Measurements from ENCODE around the gene PHF23.

Gene PHF23

DNA sequence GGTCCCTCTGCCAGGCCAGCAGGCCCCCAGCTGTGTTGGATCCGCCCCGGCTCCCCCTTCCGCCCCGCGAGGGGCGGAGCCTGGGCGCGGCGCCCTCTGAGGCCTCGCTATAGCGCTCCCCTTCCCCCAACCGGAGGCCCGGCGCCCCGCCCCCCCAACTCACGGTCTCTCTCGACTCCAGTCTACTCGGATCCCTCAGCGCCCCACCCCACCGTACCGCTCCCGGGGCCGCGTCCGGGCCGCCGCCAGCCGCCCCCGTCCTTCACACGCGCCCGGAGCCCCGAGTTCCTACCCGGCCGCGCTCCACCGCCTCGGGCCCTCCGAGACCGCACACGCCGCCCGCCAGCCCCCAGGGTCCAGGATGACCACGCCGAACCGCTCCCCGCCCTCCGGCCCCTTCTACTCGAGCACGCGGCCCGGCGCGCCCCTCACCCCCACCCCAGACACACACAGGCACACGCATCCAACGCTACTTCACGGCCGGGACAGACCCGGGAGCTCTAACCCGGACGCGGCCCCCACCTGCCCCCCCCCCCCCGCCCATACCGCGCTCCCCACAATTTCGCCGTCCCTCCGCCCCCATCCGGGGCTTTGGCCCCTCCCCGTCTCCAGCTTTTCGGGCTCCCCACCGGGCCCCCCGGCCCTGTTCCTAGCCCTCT, 1.4 kb downstream of the PHF23 start:
- peak; percentile 68 for DNase-seq (ENCODE audit: low spot score)

DNA sequence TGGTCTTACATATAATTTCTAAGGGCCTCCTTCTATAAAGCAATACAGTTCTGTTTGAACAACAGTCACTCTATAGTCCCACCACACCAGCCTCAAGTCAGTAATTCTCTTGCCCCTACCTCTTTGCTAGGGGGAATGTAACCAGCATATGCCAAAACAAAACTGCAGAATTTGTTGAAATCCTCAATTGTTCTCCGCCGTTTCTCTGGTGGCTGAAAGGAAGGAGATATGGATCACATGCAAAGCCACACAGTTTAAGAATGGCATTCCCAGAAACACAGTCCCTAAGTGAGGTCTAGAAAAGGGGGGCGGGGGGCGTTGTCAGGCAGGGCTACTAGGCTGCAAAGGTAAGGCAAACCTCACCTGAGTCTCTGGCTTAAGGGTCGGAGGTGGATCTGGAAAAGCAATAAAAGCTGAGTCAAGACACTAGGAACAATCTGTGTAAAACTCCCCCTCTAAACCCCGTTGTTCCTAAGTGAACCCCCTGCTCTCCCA, 1.9 kb downstream of the PHF23 start:
- DNase-seq (ENCODE audit: low spot score) = no peak

DNA sequence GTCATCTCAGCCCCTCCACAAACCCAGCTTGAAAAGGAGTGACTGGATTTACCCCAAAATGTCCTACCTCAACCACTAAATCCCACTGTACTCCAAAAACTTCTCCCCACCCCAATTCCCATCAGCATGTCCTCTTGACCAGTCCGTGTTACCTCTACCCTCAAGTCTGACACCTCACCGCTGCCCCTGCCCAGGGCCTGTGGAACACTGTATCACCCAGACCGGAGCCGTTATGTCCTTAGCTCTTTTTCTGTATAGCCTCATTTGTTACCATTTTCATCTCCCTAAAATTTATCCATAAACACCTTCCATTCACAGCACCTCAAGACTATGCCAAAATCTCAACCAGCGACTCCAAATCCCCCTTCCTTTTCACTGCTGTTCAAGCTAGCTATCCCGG, 2.4 kb downstream of the PHF23 start:
- DNase-seq (ENCODE audit: low spot score) = no peak

DNA sequence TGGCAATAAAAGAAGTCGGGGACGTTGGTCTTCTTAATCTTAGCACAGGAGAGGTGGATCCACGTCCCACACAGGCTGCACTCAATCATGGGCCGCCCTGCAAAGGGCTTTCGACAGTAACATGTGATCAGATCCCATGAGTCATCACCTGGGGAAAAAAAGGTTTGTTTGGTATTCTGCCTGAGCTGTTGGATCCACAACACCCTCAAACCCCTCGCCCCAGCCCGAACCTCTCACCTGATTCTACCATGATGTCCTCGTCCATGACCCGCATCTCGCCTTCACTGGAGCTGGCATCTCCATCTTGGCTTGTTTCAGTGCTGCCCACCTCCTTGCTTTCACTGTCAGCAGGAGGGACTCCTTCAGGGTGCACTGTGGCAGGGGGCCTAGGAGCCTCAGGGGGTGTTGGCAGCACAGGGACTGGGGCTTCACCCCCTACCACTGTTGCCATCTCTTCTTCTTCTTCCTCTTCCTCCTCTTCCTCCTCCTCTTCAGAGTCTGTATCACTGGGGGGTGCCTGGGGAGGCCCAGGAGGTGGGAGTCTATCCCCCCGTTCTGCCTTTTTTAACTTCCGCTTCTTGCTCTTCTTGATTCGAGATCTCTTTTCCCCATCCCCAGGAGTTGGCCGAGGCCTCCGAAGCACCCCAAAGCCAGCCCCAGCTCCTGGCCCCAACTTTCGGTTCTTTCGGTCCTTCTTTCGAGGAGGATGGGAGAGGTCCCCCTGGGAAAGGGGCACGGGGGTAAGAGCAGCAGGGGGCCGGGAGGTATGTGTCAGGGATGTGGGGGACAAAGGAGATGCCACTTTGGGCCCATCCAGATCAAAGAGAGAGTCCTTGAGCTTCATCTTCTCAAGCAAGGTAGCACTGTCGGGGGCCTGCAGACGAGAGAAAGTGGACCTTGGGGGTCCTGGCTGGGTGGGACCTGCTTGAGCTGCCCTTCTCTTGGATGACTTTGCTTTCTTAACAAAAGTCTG, 3.3 kb downstream of the PHF23 start:
- peak; percentile 51 for DNase-seq (ENCODE audit: low spot score)

DNA sequence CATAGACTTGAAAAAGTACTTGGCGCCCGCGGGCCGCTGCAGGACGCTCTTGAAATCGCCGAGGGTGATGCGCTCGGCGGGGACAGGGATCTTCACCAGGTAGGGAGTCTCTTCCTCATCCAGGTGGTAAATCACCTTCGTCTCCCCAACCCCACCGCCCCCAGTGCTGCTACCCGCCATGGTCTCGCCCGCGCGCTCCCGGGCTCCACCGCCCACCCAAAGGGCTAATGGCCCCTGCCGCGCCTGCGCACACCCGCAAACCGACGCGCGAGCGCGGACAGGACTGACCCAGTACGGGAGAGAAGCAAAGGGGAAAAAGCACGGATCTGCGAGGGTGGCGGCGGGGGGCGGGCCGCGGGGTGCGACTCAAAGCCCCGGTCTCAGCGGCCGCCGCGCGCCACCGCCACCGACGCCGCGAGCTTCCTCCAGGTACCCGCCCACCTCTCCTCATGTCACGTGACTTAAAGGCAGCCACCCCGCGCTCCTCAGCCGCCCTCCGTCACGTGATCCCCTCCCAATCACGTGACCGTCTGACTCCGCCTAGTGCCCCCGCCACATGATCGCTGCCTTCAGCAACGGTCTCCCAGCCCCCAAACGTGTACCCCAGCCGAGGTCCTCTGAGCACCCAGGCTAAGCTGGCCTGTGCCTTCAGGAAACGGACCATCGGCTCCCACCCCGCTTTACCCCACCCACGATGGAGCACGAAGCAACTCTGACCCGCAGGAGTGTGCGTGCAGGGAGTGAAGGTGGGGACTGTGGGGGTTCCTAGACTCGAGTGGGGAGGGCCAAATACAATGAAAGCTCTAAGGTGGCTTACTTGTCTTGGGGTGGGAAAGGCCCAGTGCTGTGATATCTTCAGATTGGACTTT, 4.9 kb downstream of the PHF23 start, which contains the start of gene DVL2:
Gene DVL2 (minus strand): TSS at position 435 of the 869 bp plus-strand sequence. CDS start 255 bp downstream, at position 180.
- peak; percentile 93 for DNase-seq (ENCODE audit: low spot score)

DNA sequence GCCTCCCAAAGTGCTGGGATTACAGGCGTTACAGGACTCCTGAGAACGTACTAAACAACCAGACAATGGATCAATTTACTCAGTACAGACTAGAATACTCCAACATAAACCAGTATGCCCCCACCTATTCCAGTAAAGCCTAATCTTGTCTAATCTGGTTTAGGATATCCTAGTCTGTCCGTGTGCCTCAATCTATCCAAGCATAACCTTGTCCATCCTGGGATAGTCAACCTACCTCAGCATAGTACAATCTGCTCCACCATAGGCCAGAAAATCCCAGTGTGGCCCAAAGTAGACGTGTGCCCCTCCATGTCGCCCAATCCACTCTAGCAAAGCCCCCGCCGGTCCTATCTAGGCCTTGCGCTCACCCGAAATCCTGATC, 5.6 kb downstream of the PHF23 start:
- DNase-seq (ENCODE audit: low spot score) = no peak

DNA sequence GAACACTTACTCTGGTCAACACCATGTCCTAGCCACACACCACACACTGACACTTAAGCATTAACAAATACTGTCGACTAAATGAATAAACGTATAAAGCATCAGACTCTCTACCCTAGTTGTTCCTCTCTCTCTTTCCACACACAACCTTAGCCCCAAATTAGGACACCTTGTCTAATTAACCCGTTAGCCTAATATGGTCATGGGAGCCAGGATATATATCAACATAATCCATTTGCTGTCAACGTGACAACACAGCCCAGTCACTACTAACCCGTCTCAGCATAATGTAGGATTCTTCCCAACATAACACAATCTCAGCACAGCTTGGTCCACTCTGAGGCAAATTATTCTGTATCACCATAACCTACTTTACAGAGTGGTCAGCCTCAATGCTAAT, 7.1 kb downstream of the PHF23 start:
- no peak for DNase-seq (ENCODE audit: low spot score)

DNA sequence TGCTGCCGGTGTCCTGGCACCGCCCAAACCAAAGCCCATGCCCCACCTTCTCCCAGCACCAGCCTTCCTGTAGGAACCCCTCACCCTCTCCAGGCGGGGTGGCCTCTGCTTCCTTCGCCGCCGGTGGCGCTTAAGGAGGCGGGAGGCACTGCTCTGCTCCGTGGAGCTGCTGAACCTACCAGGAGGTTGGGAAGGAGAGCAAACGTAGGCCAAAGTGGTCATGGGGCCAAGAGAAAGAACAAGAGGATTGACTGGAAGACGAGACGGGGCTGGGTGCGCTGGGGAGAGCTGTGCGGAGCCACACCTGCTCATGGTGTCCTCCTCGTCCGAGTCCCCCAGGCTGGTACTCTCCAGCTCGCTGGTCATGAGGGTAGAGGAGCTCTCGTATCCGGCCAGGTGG, 9.8 kb downstream of the PHF23 start:
- DNase-seq (ENCODE audit: low spot score) = no peak

DNA sequence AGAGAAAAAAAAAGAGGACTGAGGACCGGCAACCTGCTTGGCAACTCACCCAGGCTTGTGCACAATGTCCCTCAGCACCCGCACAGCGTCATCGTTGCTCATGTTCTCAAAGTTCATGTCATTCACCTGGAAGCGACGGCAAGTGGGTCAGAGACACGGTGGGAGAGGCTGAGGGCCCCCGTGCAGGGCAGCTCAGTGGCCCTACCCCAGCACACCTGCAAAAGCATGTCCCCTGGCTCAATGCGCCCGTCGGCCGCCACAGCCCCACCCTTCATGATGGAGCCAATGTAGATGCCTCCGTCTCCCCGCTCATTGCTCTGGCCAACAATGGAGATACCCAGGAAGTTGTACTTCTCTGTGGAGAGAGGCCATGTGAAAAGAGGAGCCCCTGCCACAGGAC, 10.3 kb downstream of the PHF23 start:
- DNase-seq (ENCODE audit: low spot score) = no peak

DNA sequence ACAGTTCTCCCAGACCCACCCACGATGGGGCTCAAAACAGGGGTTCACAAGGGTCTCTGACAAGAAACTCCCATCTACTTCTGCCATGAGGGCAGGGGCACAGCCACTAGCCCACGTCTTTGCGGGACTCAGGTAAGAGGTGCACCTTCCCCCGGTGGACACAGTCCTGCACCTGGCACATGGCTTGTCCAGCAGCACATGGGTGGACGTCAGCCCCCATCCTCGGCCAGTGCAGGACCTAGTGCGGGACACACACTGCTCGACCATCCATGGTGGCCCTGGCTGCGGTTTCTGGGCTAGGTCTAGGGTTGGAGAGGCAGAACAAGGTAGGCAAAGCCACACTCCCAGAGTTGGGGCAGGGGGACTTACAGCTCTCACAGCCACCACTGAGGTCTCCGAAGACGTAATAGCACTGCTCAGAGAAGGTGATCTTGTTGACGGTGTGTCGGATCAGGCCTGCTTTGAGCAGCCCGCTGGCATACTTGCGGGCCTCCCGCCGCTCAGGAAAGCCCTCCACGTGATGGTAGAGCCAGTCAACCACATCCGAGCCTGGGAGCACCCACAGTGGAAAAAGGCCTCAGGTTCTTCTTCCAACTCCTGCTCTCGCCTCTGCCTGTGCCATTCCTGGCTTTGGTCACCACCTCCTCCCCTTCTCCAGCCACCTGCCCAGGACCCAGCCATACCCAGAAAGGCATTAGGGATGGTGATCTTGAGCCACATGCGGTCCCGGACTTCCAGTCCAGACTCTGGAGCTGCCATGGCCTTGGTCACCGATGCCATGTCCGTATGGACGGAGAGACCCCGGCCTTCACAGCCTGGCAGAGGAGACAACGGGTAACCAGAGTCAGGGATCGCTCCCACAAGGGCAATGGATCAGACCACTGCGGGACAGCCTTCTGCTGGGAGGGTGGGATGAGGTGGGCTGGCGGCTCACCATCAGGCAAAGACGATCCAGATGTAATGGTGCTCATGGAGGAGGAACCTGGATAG, 12.2 kb downstream of the PHF23 start:
- DNase-seq (ENCODE audit: low spot score) = no peak

DNA sequence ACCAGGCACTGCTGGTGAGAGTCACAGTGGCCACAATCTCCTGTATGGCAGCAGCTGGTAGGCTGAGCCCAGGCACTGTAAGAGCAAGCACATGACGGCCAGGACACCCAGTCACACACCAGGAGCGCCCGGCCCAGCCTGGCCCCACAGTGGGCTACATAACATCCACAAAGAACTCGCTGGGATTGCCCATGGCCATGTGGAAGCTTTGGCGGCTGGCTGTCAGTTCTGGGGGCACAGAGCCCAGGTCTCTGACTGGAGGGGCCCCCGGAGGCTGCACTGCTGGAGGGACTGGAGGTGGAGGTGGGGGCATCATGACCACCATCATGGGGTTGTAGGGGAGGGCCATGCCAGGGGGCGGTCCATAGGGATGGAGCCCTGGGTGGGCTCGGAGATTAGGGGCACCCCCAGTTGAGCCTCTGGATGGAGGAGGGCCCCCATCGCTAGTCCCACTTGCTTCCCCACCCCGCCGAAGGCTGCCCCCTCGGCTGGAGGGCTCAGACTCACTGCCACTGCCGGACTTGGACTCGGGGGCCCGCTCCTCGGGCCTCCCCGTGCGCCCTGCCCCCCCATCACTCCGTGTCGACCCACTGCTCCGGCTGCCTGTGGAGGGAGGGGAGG, 13.4 kb downstream of the PHF23 start:
- DNase-seq (ENCODE audit: low spot score) = no peak

DNA sequence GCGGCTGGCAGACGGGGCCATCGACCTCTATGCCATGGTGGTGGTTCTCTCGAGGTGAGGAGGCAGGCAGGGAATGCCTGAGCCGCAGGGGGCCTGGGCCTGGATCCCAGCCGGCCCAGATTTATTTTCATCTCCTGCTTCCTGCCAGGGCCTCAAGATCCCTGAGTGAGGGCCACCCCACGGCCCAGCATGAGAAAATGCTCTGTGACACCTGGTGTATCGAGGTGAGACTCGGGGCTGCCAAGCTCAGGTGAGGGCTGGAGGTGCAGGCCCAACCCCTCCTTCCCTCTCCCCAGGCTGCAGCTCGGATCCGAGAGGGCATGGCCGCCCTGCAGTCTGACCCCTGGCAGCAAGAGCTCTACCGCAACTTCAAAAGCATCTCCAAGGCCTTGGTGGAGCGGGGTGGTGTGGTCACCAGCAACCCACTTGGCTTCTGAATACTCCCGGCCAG, 14.6 kb downstream of the PHF23 start:
- no peak for DNase-seq (ENCODE audit: low spot score)

DNA sequence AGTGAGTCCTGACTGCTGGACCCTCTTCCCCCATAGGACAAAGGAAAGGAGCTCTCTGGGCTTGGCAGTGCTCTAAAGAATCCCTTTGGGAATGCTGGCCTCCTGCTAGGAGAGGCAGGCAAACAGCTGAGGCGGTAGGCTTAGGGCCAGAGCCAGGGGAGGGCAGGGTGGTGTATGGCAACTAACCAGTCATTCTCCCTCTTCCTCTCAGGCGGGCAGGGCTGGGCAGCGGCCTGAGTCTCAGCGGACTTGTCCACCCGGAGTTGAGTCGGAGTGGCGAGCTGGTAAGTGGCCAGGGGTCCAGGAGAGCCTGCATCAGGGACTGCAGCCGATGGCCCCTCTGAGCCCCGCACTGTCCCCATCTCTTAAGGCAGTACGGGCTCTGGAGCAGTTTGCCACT, 15.1 kb downstream of the PHF23 start:
- DNase-seq (ENCODE audit: low spot score) = no peak

DNA sequence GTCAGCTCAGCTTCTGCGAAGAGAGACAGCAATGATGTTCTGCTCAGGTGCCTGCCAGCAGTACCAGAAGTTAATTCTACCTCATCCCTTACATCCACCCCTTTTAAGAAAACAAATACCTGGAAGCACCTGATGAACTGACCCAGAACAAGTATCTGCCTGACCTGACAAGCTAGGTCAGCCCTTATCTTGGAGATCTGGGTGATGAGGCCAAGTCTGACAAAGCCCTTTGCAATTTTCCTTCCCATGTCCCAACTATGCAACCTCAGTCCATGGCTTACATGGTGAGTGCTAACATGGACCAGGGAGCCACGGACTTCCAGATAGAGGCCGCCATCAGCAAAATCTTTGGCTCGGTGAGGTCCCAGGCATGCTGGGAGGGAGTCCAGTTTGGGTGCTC, 15.9 kb downstream of the PHF23 start:
- DNase-seq (ENCODE audit: low spot score) = no peak

DNA sequence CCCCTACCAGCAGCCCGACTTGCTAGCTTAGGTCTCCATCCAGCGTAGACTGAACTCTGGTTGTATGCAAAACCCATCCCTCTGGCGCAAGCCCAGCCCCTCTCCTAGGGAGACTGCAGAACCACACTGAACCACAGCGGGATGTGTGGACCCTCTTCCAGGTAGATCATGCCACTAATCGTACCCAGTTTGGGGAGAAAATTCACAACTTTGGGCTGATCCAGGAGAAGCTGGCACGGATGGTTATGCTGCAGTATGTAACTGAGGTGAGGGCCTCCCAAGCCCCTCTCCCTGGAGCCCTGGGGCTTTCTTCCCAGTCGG, 16.3 kb downstream of the PHF23 start:
- no peak for DNase-seq (ENCODE audit: low spot score)

DNA sequence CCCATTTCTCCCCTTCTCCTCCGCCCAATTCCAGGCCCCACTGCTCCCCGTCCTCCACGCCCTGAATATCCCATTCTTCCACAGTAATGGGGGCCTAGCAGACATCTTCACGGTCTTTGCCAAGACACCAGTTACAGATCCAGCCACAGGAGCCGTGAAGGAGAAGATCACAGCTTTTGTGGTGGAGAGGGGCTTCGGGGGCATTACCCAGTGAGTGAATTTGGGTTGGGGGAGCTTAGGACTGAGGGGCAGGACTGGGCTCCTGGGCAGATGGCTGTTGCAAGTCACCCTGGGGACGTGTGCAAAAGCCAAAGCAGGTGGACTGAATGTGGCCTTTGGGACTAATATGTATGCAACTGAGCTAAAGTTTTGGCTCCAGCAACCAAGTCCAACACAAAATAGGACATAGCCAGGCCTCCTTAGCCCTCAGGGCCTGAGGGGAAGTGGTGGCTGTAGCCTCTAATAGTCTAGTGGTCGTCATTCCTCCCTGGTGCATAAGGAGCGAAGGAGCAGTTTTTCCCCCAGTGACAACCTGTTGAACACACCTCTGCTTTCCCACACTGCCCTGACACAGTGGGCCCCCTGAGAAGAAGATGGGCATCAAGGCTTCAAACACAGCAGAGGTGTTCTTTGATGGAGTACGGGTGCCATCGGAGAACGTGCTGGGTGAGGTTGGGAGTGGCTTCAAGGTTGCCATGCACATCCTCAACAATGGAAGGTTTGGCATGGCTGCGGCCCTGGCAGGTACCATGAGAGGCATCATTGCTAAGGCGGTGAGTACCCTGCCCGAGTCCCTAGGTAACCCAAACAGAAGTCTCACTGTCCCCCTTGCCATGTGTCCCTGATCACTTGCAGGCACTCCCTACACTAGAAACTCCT, 16.9 kb downstream of the PHF23 start:
- no peak for DNase-seq (ENCODE audit: low spot score)

DNA sequence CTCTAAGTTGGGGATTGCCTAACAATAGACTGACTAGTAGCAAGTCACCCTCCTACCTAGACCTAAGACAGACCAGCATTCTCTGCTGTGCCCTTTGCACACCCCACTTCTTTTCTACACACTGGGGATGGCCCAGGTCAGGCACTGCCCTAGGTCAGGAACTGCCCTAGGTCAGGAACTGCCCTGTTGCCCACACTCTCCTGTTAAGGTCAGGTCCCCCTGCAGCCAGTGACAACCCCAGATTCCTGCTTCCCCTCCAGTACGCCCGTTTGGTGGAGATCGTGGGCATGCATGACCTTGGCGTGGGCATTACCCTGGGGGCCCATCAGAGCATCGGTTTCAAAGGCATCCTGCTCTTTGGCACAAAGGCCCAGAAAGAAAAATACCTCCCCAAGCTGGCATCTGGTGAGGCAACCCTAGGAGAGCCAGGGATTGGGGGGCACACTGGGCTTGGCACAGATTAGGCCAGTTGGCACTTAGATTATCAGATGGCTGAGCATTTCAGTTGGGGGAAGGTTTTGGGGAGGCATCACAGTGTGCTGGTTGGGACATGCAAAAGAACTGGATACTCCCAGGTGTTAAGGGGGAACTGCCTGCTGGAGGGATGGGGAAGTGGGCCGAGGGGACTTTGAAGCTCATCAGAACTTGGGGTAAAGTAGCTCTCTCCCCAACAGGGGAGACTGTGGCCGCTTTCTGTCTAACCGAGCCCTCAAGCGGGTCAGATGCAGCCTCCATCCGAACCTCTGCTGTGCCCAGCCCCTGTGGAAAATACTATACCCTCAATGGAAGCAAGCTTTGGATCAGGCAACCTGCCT, 17.8 kb downstream of the PHF23 start:
- DNase-seq (ENCODE audit: low spot score) = no peak

DNA sequence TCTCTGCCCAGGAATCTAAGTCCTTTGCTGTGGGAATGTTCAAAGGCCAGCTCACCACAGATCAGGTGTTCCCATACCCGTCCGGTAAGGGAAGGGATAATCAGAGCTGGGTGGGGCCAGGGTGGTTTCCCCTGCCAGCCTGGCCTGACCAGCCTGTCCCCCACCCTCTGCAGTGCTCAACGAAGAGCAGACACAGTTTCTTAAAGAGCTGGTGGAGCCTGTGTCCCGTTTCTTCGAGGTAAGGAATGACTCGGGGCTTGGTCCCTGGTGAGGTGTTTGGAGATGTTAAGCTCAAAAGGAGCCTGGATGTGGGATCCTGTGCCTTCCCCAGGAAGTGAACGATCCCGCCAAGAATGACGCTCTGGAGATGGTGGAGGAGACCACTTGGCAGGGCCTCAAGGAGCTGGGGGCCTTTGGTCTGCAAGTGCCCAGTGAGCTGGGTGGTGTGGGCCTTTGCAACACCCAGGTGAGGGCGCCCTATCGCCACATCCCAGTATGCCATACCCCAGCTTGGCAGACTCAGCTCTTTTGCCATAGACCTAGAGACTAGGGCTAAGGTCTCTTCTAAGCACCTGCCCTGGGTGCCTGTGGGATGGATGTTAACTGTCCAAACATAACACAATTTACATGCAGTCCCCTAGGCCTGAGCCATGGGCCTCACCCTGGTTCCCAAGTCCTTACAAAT, 18.5 kb downstream of the PHF23 start:
- peak; percentile 76 for DNase-seq (ENCODE audit: low spot score)
